ENCODE results near the gene CD300LG.
"Not testable (repeated sequence)": the region's sequence is repeated elsewhere in the genome, so short reads cannot be mapped to it uniquely, and the experiment has no call there.

Gene CD300LG

GRCh38 chr17:43877451-43878155 lies 30.6 kb downstream of the CD300LG start:
- no peak for DNase-seq (ENCODE audit: low read depth in 1 of 2, low spot score in 1 of 2)

GRCh38 chr17:43878260-43879175 lies 31.5 kb downstream of the CD300LG start:
- peak; percentile 43 to 68 for DNase-seq (ENCODE audit: low read depth in 1 of 2, low spot score in 1 of 2)

- DNase-seq (ENCODE audit: low read depth in 1 of 2, low spot score in 1 of 2): no peak
Measured at GRCh38 chr17:43879723-43880419, 32.9 kb downstream of the CD300LG start.

- no peak for DNase-seq (ENCODE audit: low read depth in 1 of 2, low spot score in 1 of 2)
Measured at GRCh38 chr17:43880420-43880991, 33.5 kb downstream of the CD300LG start.

GRCh38 chr17:43881181-43881580 lies 34.2 kb downstream of the CD300LG start:
- DNase-seq (ENCODE audit: low read depth in 1 of 2, low spot score in 1 of 2): no peak

GRCh38 chr17:43881758-43882505 lies 35.0 kb downstream of the CD300LG start:
- no peak for DNase-seq (ENCODE audit: low read depth in 1 of 2, low spot score in 1 of 2)

GRCh38 chr17:43882761-43883415 lies 35.9 kb downstream of the CD300LG start:
- no peak for DNase-seq (ENCODE audit: low read depth in 1 of 2, low spot score in 1 of 2)

- no peak for DNase-seq (ENCODE audit: low read depth in 1 of 2, low spot score in 1 of 2)
Measured at GRCh38 chr17:43888548-43888947, 41.6 kb downstream of the CD300LG start.

GRCh38 chr17:43890240-43890639 lies 43.3 kb downstream of the CD300LG start:
- no peak for DNase-seq (ENCODE audit: low read depth in 1 of 2, low spot score in 1 of 2)

- DNase-seq (ENCODE audit: low read depth in 1 of 2, low spot score in 1 of 2): no peak
Measured at GRCh38 chr17:43891851-43892646, 45.1 kb downstream of the CD300LG start.

GRCh38 chr17:43892647-43892952 lies 45.6 kb downstream of the CD300LG start:
- DNase-seq (ENCODE audit: low read depth in 1 of 2, low spot score in 1 of 2): no peak

- DNase-seq (ENCODE audit: low read depth in 1 of 2, low spot score in 1 of 2): not testable (repeated sequence)
Measured at GRCh38 chr17:43894494-43894893, 47.5 kb downstream of the CD300LG start.

GRCh38 chr17:43897831-43898230 lies 50.9 kb downstream of the CD300LG start:
- no peak for DNase-seq (ENCODE audit: low read depth in 1 of 2, low spot score in 1 of 2)

GRCh38 chr17:43898446-43898845 lies 51.5 kb downstream of the CD300LG start:
- no peak for DNase-seq (ENCODE audit: low read depth in 1 of 2, low spot score in 1 of 2)

GRCh38 chr17:43900183-43900857 lies 53.3 kb downstream of the CD300LG start:
- peak; percentile 59 to 73 for DNase-seq (ENCODE audit: low read depth in 1 of 2, low spot score in 1 of 2)

GRCh38 chr17:43900858-43901754 lies 54.1 kb downstream of the CD300LG start:
- no peak for DNase-seq (ENCODE audit: low read depth in 1 of 2, low spot score in 1 of 2)

- DNase-seq (ENCODE audit: low read depth in 1 of 2, low spot score in 1 of 2): no peak
Measured at GRCh38 chr17:43901861-43902589, 55.0 kb downstream of the CD300LG start.

Measured in stimulated activated CD4-positive, alpha-beta T cell treated with anti-CD3 and anti-CD28 coated beads, Interleukin-15, amount 100 ng/mL, for 1 hour (primary cell).